IPS-NIHi11 (cell line): ENCODE measurements around the gene PCGF6.
"Not testable (repeated sequence)": the region's sequence is repeated elsewhere in the genome, so short reads cannot be mapped to it uniquely, and the experiment has no call there.

Source experiments
- DNase-seq: peaks from one replicate; pipeline ENCODE4 v3.0.0; 2012; ENCODE audit warnings: mixed read lengths, low spot score

Gene PCGF6

GRCh38 chr10:103316087-103316486 is 34.9 kb downstream of the PCGF6 start:
- DNase-seq: no peak

DNA sequence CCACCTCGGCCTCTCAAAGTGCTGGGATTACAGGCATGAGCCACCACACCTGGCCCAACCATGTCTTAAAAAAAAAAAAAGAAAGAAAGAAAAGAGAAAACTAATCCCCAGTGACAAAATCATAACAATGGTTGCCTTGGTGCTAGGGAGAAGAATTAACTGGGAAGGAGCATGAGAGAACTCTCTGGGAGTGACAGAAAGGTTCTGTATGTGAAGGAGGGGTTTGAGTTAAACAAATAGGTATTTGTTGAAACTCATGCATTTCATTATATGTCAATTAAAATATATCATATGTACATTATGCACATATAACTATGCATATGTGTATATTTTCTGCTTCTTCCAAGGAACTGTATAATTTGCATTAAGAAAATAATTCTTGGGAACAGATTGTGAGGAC is 40.7 kb downstream of the PCGF6 start:
- no peak for DNase-seq

GRCh38 chr10:103307594-103307993 is 43.3 kb downstream of the PCGF6 start:
- no peak for DNase-seq

DNA sequence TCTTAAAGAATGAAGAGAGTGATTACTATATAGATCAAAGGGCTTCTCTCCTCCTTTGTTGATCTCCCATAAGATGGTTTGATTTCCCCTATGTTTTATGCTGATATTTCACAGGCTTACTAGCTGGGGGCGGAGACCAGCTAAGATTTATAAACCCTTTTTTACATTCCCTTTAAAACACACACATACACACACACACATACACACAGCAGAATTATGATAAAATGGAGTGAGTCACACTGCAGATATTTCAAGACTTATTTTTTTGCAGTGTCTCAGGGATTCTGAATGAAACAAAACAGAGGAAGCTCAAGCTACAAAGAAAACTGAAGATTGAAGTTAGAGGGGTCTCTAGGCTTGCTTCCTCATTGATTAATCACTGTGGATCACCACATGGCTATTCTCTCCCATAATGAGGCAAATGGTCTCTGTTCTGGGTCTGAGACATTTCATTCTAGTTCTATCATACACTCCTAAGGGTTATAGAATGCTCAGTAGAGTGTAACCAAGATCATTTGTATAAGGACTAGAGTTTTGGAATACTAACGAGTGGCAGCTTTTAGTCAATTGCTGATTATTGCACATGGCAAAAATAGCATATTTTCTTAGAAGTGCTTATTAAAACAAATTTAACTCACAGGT is 55.4 kb downstream of the PCGF6 start:
- no peak for DNase-seq

GRCh38 chr10:103291588-103291987 is 59.4 kb downstream of the PCGF6 start:
- DNase-seq: no peak

- no peak for DNase-seq
Observed at GRCh38 chr10:103287992-103288391, 62.9 kb downstream of the PCGF6 start.

- DNase-seq: no peak
Observed at GRCh38 chr10:103284170-103284569, 66.8 kb downstream of the PCGF6 start.

- DNase-seq: no peak
Observed at GRCh38 chr10:103282961-103283360, 68.0 kb downstream of the PCGF6 start.

GRCh38 chr10:103281753-103282152 is 69.2 kb downstream of the PCGF6 start:
- peak; percentile 83 for DNase-seq

DNA sequence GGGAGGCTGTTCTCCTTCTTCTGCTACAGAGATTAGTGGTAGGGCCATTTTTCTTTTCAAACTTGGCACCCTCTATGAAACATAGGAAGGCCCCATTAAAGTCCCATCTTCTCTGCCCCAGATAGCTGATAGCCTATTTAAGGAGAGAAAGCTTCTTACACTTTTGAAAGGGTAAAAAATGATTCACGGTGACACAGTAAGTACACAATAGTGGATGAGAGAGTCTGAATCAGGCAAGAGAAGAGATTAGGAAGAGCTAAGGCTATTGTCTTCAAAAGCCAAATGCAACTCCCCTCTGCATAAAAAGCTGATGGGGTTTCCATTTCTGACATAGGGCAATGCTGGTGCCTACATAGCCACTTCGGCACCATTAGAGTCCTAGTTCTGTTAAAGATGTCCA is 70.4 kb downstream of the PCGF6 start:
- DNase-seq: no peak

DNA sequence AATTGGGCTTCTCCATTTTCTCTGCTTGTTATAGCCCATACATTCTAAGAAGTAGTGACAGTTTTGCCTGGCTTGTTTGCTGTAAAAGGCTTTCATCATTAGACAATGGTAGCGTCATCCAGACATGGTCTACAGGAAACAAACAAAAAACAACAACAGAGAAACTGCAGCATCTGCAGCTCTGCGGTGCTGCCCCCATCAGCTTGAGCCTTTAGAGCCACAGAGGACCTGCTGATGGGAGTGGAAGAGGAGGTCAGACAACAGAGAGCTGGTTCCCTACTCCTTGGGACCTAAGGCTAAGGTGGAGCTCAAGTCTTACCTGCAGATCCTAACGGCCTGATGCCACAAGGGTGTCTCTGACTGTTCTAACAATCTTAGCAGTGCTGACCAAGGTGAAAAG is 70.9 kb downstream of the PCGF6 start:
- DNase-seq: no peak

DNA sequence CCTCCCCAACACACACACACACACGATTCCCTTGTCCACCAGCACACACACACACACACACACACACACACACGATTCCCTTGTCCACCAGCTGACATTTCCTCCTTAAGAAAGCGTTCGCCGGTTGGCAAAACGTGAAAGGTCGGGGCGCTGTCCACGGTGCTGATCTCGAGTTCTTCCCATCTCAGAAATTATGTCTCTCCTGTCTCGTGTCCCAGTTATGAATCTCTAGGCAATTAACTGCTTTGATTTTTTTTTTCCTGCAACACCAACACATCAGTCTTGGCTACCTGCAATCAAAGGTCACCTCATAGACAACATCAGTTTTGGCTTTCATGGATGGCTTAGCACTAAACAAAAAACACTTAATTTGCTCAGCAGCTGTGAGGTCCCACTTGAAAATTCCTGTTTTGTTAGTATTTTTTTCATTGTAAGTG is 72.1 kb downstream of the PCGF6 start:
- DNase-seq: peak; percentile 62

DNA sequence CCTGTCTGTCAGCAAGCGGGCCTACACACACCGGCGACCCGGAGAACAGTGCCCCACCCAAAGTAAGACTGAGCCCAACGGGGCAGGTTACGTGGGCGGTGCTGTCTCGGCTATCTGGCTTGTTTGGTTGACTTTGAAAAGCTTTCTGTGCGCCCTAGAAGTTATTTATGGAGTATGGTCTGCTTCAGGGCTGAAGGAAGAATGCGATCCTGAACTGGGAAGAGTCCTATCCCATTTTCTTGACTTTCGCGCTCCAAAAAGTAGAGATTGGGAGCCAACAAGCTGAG is 72.5 kb downstream of the PCGF6 start:
- no peak for DNase-seq

GRCh38 chr10:103277713-103278536 is 73.0 kb downstream of the PCGF6 start:
- DNase-seq: no peak

GRCh38 chr10:103276896-103277712 is 73.8 kb downstream of the PCGF6 start, which contains the start of gene INA:
Gene INA, plus strand, starts transcription at chr10:103277138. Its CDS starts 74 bp downstream, at chr10:103277212.
- peak; percentile 88 for DNase-seq

- no peak for DNase-seq
Observed at GRCh38 chr10:103276251-103276895, 74.6 kb downstream of the PCGF6 start.

DNA sequence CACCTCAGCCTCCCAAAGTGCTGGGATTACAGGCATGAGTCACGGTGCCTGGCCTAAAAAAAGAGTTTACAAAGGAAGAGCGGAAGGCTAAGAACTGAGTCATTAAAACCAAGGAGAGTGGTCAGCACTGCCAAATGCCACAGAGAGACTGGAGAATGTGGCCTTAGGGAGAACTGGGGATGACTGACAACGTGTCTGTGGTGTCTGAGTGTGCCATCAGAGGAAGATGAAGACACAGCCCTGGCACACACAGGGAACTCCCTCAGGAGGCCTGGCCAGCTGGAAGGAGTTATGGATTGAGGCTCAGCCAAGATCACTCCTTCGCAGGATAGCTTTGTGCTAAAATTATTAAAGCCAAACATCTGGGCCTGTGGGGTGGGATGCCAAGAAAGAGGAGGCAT is 77.9 kb downstream of the PCGF6 start:
- no peak for DNase-seq

DNA sequence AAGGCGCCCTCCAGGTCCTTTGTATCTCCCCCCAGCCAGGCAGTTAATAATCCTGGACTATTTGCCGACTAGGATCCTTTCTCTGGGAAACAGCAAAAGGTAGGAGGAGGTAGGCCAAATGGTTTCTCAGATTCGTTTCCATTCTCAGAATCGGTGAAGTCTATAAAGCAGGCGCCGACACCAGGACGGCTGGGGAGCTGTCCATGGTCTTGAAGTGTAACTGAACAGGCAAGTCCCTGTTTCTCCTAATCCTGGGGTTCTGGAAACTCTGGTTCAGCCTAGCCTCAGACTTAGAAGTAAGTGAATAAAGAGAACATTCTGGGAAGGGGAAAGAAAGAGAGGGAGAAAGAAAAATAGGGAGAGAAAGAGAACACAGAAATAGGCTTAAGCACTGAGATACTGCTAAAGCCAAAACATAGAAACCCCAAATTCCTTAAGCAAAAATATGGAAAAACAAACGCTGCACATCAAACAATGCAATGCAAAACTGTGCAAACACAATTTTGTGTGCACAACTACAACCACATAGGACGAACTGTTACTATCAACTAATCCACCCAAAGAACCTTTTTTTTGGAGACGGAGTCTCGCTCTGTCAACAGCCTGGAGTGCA is 85.1 kb downstream of the PCGF6 start:
- DNase-seq: peak; percentile 80

DNA sequence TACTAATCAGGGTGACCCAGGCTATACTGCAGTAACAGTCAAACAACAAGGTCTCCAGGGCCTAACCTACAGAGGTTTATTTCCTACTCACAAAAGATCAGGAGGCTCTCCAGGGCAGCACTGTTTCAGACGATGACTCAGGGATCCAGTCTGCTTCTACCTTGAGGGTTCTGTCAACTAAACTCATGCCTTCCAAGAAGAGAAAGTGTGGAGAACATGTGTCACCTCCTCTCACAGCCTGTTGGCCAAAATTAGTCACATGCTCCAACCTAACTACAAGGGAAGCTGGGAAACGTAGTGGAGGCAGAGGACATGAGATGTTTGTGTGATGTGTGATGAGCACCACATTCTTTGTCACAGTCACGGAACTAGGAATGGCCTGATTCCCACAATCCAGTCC is 88.7 kb downstream of the PCGF6 start:
- no peak for DNase-seq

GRCh38 chr10:103259989-103260388 is 91.0 kb downstream of the PCGF6 start:
- DNase-seq: no peak

DNA sequence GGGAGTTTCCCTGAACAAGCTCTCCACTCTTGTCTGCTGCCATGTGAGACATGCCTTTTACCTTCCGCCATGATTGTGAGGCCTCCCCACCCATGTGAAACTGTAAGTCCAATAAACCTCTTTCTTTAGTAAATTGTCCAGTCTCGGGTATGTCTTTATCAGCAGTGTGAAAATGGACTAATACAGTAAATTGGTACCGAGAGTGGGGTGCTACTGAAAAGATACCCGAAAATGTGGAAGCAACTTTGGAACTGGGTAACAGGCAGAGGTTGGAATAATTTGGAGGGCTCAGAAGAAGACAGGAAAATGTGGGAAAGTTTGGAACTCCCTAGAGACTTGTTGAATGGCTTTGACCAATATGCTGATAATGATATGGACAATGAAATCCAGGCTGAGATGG is 92.0 kb downstream of the PCGF6 start:
- not testable (repeated sequence) for DNase-seq

- DNase-seq: no peak
Observed at GRCh38 chr10:103257812-103258211, 93.1 kb downstream of the PCGF6 start.
